WTC11 (cell line): ENCODE data around the gene IL17RB. TPM values are rescaled to one million over a fixed set of nuclear protein-coding genes. Genes with fewer than 3 reads are reported as not detected.

Experiments
- ATAC-seq: fragments of 200-7000 bp; cut with Tn5 transposase; 2 replicates; pipeline ENCODE4 v1.10.0; 2021; ENCODE audit warnings: mild to moderate bottlenecking, moderate library complexity
- CTCF ChIA-PET: fragments of 300-600 bp; sonication (Branson Sonifier 250); formaldehyde crosslinking; loops from one replicate; lab custom pipeline; 2021; ENCODE audit warnings: antibody characterized with exemption; lab: Charles Lee
- POLR2A ChIA-PET: fragments of 350-600 bp; sonication (Branson Sonifier 250); formaldehyde crosslinking; loops from one replicate; lab custom pipeline; 2021; ENCODE audit warnings: antibody characterized with exemption; lab: Charles Lee
- DNase-seq: peaks from one replicate; pipeline ENCODE4 v3.0.0; 2021; ENCODE audit warnings: low spot score
- H3K27ac Mint-ChIP-seq: 2 replicates; pipeline ENCODE4 v1.8.0; 2021; ENCODE audit warnings: mixed read lengths
- H3K27me3 Mint-ChIP-seq: 2 replicates; pipeline ENCODE4 v1.8.0; 2021; ENCODE audit warnings: low read depth, mild to moderate bottlenecking, moderate library complexity, mixed read lengths
- H3K36me3 Mint-ChIP-seq: 2 replicates; pipeline ENCODE4 v1.8.0; 2021; ENCODE audit warnings: mixed read lengths
- H3K4me1 Mint-ChIP-seq: 2 replicates; pipeline ENCODE4 v1.8.0; 2022; ENCODE audit warnings: mixed read lengths
- H3K4me3 Mint-ChIP-seq: 2 replicates; pipeline ENCODE4 v1.8.0; 2021; ENCODE audit warnings: mild to moderate bottlenecking, moderate library complexity, mixed read lengths
- H3K9me3 Mint-ChIP-seq: 2 replicates; pipeline ENCODE4 v1.8.0; 2021; ENCODE audit warnings: mixed read lengths
- CBFB ChIP-seq: sonication (generic); formaldehyde crosslinking; IDR thresholded peaks from 2 replicates; pipeline ENCODE4 v1.8.1; 2022; ENCODE audit warnings: mild to moderate bottlenecking, low read depth, missing genetic modification reagents
- CDX4 ChIP-seq: fragments of 250-450 bp; sonication (Bioruptor Pico); IDR thresholded peaks from 2 replicates; pipeline ENCODE4 v1.9.0; 2021; ENCODE audit warnings: moderate library complexity, mild to moderate bottlenecking, inconsistent platforms, borderline replicate concordance
- ERG ChIP-seq: fragments of 250-450 bp; sonication (Bioruptor Pico); IDR thresholded peaks from 2 replicates; pipeline ENCODE4 v1.8.0; 2021; ENCODE audit warnings: mild to moderate bottlenecking
- FOXJ3 ChIP-seq: sonication (generic); formaldehyde crosslinking; IDR thresholded peaks from 2 replicates; pipeline ENCODE4 v1.9.0; 2021; ENCODE audit warnings: missing genetic modification reagents, mild to moderate bottlenecking, borderline replicate concordance
- GRHL2 ChIP-seq: fragments of 250-450 bp; sonication (Bioruptor Pico); IDR thresholded peaks from 2 replicates; pipeline ENCODE4 v1.8.0; 2022; ENCODE audit warnings: mild to moderate bottlenecking, moderate library complexity; ENCODE audit not compliant: insufficient replicate concordance, severe bottlenecking
- HMGA2 ChIP-seq: fragments of 250-450 bp; sonication (Bioruptor Pico); IDR thresholded peaks from 2 replicates; pipeline ENCODE4 v1.4.0; 2021; ENCODE audit warnings: mild to moderate bottlenecking, moderate library complexity
- KAT7 ChIP-seq: sonication (generic); formaldehyde crosslinking; IDR thresholded peaks from 2 replicates; pipeline ENCODE4 v1.8.1; 2023; ENCODE audit warnings: missing genetic modification reagents, mild to moderate bottlenecking, borderline replicate concordance
- MAX ChIP-seq: sonication (generic); formaldehyde crosslinking; IDR thresholded peaks from 2 replicates; pipeline ENCODE4 v1.8.0; 2022; ENCODE audit warnings: mild to moderate bottlenecking, missing genetic modification reagents
- MLX ChIP-seq: sonication (generic); formaldehyde crosslinking; IDR thresholded peaks from 2 replicates; pipeline ENCODE4 v1.8.1; 2023; ENCODE audit warnings: mild to moderate bottlenecking, missing genetic modification reagents, moderate library complexity
- SMAD3 ChIP-seq: sonication (generic); formaldehyde crosslinking; IDR thresholded peaks from 2 replicates; pipeline ENCODE4 v1.8.0; 2022; ENCODE audit warnings: missing genetic modification reagents, mild to moderate bottlenecking, borderline replicate concordance
- SP1 ChIP-seq: sonication (generic); formaldehyde crosslinking; conservative IDR thresholded peaks from 2 replicates; pipeline ENCODE4 v1.8.1; 2022; ENCODE audit warnings: missing genetic modification reagents
- TEAD4 ChIP-seq: sonication (generic); formaldehyde crosslinking; IDR thresholded peaks from 2 replicates; pipeline ENCODE4 v1.8.0; 2022; ENCODE audit warnings: mild to moderate bottlenecking, missing genetic modification reagents
- TP53 ChIP-seq: sonication (generic); formaldehyde crosslinking; IDR thresholded peaks from 2 replicates; pipeline ENCODE4 v1.8.1; 2023; ENCODE audit warnings: mild to moderate bottlenecking, missing genetic modification reagents
- USF1 ChIP-seq: sonication (generic); formaldehyde crosslinking; IDR thresholded peaks from 2 replicates; pipeline ENCODE4 v1.8.0; 2022; ENCODE audit warnings: mild to moderate bottlenecking, missing genetic modification reagents
- ZNF138 ChIP-seq: sonication (generic); formaldehyde crosslinking; conservative IDR thresholded peaks from 2 replicates; pipeline ENCODE4 v1.8.1; 2022; ENCODE audit warnings: mild to moderate bottlenecking, moderate library complexity, missing genetic modification reagents
- ZNF219 ChIP-seq: sonication (generic); formaldehyde crosslinking; IDR thresholded peaks from 2 replicates; pipeline ENCODE4 v1.8.0; 2023; ENCODE audit warnings: missing genetic modification reagents, mild to moderate bottlenecking, borderline replicate concordance
- ZNF423 ChIP-seq: fragments of 250-450 bp; sonication (Bioruptor Pico); IDR thresholded peaks from 2 replicates; pipeline ENCODE4 v2.1.2; 2022; ENCODE audit warnings: mild to moderate bottlenecking, moderate library complexity
- total RNA-seq: library from RNA; stranded (reverse); gene quantifications from 3 replicates; pipeline ENCODE4 v1.2.3, GENCODE V29; 2021
- TF ChIP-seq, protein P1 (sequence below): sonication (generic); formaldehyde crosslinking; IDR thresholded peaks from 2 replicates; pipeline ENCODE4 v1.8.1; 2022; ENCODE audit warnings: low read depth, mild to moderate bottlenecking, moderate library complexity, missing genetic modification reagents, borderline replicate concordance
- TF ChIP-seq, protein P2 (sequence below): fragments of 250-450 bp; sonication (Bioruptor Pico); IDR thresholded peaks from 2 replicates; pipeline ENCODE4 v1.9.0; 2021; ENCODE audit warnings: mild to moderate bottlenecking
- TF ChIP-seq, protein P3 (sequence below): fragments of 200-600 bp; IDR thresholded peaks from 2 replicates; pipeline ENCODE4 v1.8.0; 2022; ENCODE audit warnings: antibody characterized with exemption
- TF ChIP-seq, protein P4 (sequence below): fragments of 250-450 bp; sonication (Bioruptor Pico); IDR thresholded peaks from 2 replicates; pipeline ENCODE4 v1.9.0; 2021; ENCODE audit warnings: mild to moderate bottlenecking, borderline replicate concordance

IL17RB gene
- total RNA-seq, 1 experiment from 2014 or later = 5.6 TPM

GRCh38 chr3:53829605-53830004 lies 16.8 kb upstream of the IL17RB start:
- ChIA-PET POLR2A (no interaction called here), CTCF (interaction anchor here (0.8 kb wide), 1 partner anchor 16 kb away, joined by 3 read pairs; no protein-coding TSS in a partner anchor)
- no peak for ATAC-seq
- Mint-ChIP-seq H3K27me3 (no peaks in the 10 kb centered on the region), H3K4me1 (0 out of 2 replicates have a peak, but pooled peaks cover under 1% of the 10 kb centered on the region), H3K36me3 (no peaks in the 10 kb centered on the region), H3K9me3 (no peaks in the 10 kb centered on the region), H3K4me3 (no peak overlapping the region), H3K27ac (no peak overlapping the region)
- no peak for DNase-seq
- TF ChIP-seq, protein P1, sequence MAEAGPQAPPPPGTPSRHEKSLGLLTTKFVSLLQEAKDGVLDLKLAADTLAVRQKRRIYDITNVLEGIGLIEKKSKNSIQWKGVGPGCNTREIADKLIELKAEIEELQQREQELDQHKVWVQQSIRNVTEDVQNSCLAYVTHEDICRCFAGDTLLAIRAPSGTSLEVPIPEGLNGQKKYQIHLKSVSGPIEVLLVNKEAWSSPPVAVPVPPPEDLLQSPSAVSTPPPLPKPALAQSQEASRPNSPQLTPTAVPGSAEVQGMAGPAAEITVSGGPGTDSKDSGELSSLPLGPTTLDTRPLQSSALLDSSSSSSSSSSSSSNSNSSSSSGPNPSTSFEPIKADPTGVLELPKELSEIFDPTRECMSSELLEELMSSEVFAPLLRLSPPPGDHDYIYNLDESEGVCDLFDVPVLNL = no peak
- TF ChIP-seq, protein P2, sequence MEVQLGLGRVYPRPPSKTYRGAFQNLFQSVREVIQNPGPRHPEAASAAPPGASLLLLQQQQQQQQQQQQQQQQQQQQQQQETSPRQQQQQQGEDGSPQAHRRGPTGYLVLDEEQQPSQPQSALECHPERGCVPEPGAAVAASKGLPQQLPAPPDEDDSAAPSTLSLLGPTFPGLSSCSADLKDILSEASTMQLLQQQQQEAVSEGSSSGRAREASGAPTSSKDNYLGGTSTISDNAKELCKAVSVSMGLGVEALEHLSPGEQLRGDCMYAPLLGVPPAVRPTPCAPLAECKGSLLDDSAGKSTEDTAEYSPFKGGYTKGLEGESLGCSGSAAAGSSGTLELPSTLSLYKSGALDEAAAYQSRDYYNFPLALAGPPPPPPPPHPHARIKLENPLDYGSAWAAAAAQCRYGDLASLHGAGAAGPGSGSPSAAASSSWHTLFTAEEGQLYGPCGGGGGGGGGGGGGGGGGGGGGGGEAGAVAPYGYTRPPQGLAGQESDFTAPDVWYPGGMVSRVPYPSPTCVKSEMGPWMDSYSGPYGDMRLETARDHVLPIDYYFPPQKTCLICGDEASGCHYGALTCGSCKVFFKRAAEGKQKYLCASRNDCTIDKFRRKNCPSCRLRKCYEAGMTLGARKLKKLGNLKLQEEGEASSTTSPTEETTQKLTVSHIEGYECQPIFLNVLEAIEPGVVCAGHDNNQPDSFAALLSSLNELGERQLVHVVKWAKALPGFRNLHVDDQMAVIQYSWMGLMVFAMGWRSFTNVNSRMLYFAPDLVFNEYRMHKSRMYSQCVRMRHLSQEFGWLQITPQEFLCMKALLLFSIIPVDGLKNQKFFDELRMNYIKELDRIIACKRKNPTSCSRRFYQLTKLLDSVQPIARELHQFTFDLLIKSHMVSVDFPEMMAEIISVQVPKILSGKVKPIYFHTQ (CRISPR knock-in tag) = no peak
- no peak for TF ChIP-seq CBFB (CRISPR knock-in tag)
- no peak for TF ChIP-seq SP1
- no peak for TF ChIP-seq GRHL2
- TF ChIP-seq MAX (CRISPR knock-in tag) = no peak
- no peak for TF ChIP-seq KAT7
- TF ChIP-seq HMGA2 = no peak
- no peak for TF ChIP-seq ERG (CRISPR knock-in tag)
- no peak for TF ChIP-seq USF1 (CRISPR knock-in tag)

DNA sequence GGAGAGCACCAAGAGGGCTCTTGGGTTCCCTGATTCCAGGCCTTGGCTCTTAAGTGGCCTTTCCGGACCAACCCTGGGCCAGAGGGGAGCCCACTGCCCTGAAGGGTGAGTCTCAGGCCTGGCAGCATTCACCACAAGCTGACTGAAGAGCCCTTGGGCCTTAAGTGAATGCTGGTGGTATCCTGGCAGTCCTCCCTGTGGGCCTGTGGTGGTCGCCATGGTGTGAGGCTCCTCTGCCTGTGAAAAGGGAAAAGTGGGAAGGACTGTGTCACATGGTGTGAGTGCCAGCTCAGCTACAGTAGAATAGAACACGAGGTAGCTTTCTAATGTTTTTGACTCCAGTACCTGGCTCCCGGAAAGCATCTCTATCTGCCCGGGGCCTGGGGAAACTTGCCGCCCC lies 15.4 kb upstream of the IL17RB start:
- Mint-ChIP-seq H3K4me1 (no peaks in the 10 kb centered on the region), H3K4me3 (no peak overlapping the region), H3K27me3 (no peaks in the 10 kb centered on the region), H3K27ac (no peak overlapping the region), H3K36me3 (no peaks in the 10 kb centered on the region), H3K9me3 (no peaks in the 10 kb centered on the region)
- CTCF ChIA-PET = no interaction called here
- DNase-seq (no peak), ATAC-seq (no peak)
- POLR2A ChIA-PET = no interaction called here
- TF ChIP-seq, protein P3, sequence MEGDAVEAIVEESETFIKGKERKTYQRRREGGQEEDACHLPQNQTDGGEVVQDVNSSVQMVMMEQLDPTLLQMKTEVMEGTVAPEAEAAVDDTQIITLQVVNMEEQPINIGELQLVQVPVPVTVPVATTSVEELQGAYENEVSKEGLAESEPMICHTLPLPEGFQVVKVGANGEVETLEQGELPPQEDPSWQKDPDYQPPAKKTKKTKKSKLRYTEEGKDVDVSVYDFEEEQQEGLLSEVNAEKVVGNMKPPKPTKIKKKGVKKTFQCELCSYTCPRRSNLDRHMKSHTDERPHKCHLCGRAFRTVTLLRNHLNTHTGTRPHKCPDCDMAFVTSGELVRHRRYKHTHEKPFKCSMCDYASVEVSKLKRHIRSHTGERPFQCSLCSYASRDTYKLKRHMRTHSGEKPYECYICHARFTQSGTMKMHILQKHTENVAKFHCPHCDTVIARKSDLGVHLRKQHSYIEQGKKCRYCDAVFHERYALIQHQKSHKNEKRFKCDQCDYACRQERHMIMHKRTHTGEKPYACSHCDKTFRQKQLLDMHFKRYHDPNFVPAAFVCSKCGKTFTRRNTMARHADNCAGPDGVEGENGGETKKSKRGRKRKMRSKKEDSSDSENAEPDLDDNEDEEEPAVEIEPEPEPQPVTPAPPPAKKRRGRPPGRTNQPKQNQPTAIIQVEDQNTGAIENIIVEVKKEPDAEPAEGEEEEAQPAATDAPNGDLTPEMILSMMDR = no peak
- TF ChIP-seq CDX4 (CRISPR knock-in tag) (no peak), KAT7 (no peak), GRHL2 (no peak), ZNF423 (no peak), SMAD3 (no peak), FOXJ3 (no peak), ZNF219 (CRISPR knock-in tag) (no peak), MLX (no peak), ZNF138 (CRISPR knock-in tag) (no peak), TEAD4 (CRISPR knock-in tag) (no peak), TP53 (CRISPR knock-in tag) (no peak)
- TF ChIP-seq, protein P4, sequence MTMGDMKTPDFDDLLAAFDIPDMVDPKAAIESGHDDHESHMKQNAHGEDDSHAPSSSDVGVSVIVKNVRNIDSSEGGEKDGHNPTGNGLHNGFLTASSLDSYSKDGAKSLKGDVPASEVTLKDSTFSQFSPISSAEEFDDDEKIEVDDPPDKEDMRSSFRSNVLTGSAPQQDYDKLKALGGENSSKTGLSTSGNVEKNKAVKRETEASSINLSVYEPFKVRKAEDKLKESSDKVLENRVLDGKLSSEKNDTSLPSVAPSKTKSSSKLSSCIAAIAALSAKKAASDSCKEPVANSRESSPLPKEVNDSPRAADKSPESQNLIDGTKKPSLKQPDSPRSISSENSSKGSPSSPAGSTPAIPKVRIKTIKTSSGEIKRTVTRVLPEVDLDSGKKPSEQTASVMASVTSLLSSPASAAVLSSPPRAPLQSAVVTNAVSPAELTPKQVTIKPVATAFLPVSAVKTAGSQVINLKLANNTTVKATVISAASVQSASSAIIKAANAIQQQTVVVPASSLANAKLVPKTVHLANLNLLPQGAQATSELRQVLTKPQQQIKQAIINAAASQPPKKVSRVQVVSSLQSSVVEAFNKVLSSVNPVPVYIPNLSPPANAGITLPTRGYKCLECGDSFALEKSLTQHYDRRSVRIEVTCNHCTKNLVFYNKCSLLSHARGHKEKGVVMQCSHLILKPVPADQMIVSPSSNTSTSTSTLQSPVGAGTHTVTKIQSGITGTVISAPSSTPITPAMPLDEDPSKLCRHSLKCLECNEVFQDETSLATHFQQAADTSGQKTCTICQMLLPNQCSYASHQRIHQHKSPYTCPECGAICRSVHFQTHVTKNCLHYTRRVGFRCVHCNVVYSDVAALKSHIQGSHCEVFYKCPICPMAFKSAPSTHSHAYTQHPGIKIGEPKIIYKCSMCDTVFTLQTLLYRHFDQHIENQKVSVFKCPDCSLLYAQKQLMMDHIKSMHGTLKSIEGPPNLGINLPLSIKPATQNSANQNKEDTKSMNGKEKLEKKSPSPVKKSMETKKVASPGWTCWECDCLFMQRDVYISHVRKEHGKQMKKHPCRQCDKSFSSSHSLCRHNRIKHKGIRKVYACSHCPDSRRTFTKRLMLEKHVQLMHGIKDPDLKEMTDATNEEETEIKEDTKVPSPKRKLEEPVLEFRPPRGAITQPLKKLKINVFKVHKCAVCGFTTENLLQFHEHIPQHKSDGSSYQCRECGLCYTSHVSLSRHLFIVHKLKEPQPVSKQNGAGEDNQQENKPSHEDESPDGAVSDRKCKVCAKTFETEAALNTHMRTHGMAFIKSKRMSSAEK (CRISPR knock-in tag) = no peak
